ENCODE data around the gene SIRT3. TPM values are rescaled to one million over a fixed set of nuclear protein-coding genes. Genes with fewer than 3 reads are reported as not detected.

SIRT3 gene
- total RNA-seq, 1 experiment from 2014 or later = 13.9 TPM

DNA sequence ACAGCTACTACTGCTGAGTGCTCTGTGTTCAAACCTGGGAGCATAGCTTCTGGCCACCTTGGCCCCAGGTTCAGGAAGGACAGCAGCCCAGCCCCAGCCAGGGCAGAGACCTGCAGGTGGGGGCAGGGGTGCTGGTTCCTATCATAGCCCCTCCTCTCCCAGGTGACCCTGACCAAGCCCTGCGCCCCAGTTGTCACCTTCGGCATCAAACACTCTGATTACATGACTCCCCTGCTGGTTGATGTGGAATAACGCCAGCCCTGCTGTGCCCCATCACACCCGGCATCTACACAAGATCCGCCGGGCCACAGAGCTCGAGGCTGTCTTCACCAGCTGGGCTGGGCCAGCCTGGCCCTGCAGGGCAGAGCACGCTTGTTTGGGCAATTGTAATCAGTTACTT, 36.4 kb downstream of the SIRT3 start:
- DNase-seq = no peak
- H3T11ph ChIP-seq (ENCODE audit: low read length) = no peak overlapping the region
- H2AK5ac ChIP-seq (ENCODE audit: insufficient read length, low read length) = no peak overlapping the region
- H3K23ac ChIP-seq (ENCODE audit: insufficient read length, low read depth, low read length) = no peak overlapping the region
- H3K27ac ChIP-seq (ENCODE audit: insufficient read length, low read depth, low read length) = no peak overlapping the region
- peaks cover 1% of the 10 kb centered on the region for H3K27me3 Mint-ChIP-seq (ENCODE audit: low read depth)
- no peak overlapping the region for H3K56ac ChIP-seq (ENCODE audit: insufficient read length, low read depth, low read length)
- no peak overlapping the region for H2BK120ac ChIP-seq (ENCODE audit: low read depth, low read length, poor library complexity, severe bottlenecking)
- H3K79me1 ChIP-seq (ENCODE audit: insufficient read depth, low read depth, low read length, poor library complexity, severe bottlenecking) = no peaks in the 10 kb centered on the region
- no peak overlapping the region for H3K14ac ChIP-seq (ENCODE audit: insufficient read depth, low read length)
- H4K20me1 ChIP-seq (ENCODE audit: control insufficient read depth, insufficient read depth, insufficient read length) = no peaks in the 10 kb centered on the region
- no peak overlapping the region for H3K4me2 ChIP-seq (ENCODE audit: insufficient read depth, insufficient read length, low read length)
- no peaks in the 10 kb centered on the region for H3K9me3 ChIP-seq (ENCODE audit: control insufficient read depth, low read depth, low read length)
- no peak overlapping the region for H2BK20ac ChIP-seq (ENCODE audit: low read depth, low read length, poor library complexity, severe bottlenecking)
- no peak overlapping the region for H3K9ac ChIP-seq (ENCODE audit: extremely low read depth, insufficient read length, low read length)
- no CpG with 5 or more reads among the region's 8 CpGs for WGBS (ENCODE audit: extremely low coverage, insufficient read length, low lambda C conversion rate)
- no peak overlapping the region for H3K4me3 Mint-ChIP-seq
- no peaks in the 10 kb centered on the region for H3K79me2 ChIP-seq (ENCODE audit: insufficient read depth, low read length)
- H2BK5ac ChIP-seq (ENCODE audit: insufficient read length, low read length) = no peak overlapping the region
- no peak overlapping the region for H2BK15ac ChIP-seq (ENCODE audit: low read depth, low read length)
- H2BK12ac ChIP-seq (ENCODE audit: insufficient read length, low read depth, low read length) = no peak overlapping the region
- H3K36me3 Mint-ChIP-seq (ENCODE audit: insufficient read depth in 1 of 3, low read depth in 3 of 3) = peaks cover 7 to 23% (median 19%) of the 10 kb centered on the region in 3 experiments
- H2AFZ ChIP-seq (ENCODE audit: low read length) = no peak overlapping the region
- H3K27me3 ChIP-seq (ENCODE audit: insufficient read depth, low read length) = no peaks in the 10 kb centered on the region
- H4K8ac ChIP-seq (replicated peaks; ENCODE audit: insufficient read length, low read depth, low read length) = no peak overlapping the region
- H4K5ac ChIP-seq (ENCODE audit: insufficient read length, low read depth, low read length) = no peak overlapping the region
- no peak overlapping the region for H3K4ac ChIP-seq (ENCODE audit: low read depth, low read length)
- H4K91ac ChIP-seq (ENCODE audit: insufficient read length, low read depth, low read length) = no peak overlapping the region
- H3K4me1 Mint-ChIP-seq = no peaks in the 10 kb centered on the region
- TF ChIP-seq, protein P1, sequence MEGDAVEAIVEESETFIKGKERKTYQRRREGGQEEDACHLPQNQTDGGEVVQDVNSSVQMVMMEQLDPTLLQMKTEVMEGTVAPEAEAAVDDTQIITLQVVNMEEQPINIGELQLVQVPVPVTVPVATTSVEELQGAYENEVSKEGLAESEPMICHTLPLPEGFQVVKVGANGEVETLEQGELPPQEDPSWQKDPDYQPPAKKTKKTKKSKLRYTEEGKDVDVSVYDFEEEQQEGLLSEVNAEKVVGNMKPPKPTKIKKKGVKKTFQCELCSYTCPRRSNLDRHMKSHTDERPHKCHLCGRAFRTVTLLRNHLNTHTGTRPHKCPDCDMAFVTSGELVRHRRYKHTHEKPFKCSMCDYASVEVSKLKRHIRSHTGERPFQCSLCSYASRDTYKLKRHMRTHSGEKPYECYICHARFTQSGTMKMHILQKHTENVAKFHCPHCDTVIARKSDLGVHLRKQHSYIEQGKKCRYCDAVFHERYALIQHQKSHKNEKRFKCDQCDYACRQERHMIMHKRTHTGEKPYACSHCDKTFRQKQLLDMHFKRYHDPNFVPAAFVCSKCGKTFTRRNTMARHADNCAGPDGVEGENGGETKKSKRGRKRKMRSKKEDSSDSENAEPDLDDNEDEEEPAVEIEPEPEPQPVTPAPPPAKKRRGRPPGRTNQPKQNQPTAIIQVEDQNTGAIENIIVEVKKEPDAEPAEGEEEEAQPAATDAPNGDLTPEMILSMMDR (conservative IDR thresholded peaks at IDR 0.05) = no peak
- H3K23me2 ChIP-seq (ENCODE audit: insufficient read length, low read depth, low read length, poor library complexity, severe bottlenecking) = no peaks in the 10 kb centered on the region
- no peak overlapping the region for H3K18ac ChIP-seq (ENCODE audit: insufficient read length, low read depth, low read length)
- peaks cover 0 to 6% of the 10 kb centered on the region in 2 experiments; a peak in 4 of 5 replicates for H3K9me3 Mint-ChIP-seq
- peak overlapping the region in 1 of 3 experiments; percentile 59; a peak in 1 of 7 replicates for H3K27ac Mint-ChIP-seq
- no peaks in the 10 kb centered on the region for H3K4me1 ChIP-seq (ENCODE audit: insufficient read depth, low read length)

Data from H9 (cell line).